ENCODE results near the gene HOXB5. TPM values are rescaled to one million over a fixed set of nuclear protein-coding genes. Genes with fewer than 3 reads are reported as not detected.

HOXB5 gene
- total RNA-seq, 1 donor from 2014 or later, result not detected

DNA sequence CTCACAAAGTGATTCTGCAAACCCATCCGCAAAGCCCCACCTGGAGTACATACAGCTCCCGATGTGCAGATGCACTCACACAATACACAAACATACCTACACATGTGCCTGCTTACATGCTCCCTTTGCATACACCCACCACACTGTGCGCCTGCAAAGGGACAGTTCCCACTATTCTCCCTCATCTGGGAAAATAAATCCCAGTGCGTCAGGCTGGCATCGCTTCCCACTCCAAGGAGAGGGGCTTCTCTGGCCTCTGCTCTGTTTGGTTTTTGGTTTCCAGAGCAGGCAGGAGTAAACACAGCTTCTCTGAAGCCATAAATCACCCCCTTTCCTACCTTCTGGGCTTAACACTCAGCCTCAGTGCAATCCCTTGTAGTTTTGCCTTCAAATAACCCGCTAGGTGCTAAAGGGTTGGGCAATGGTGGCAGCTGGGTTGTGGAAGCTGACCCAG, 30.2 kb downstream of the HOXB5 start:
- no peak for DNase-seq (ENCODE audit: low spot score)

DNA sequence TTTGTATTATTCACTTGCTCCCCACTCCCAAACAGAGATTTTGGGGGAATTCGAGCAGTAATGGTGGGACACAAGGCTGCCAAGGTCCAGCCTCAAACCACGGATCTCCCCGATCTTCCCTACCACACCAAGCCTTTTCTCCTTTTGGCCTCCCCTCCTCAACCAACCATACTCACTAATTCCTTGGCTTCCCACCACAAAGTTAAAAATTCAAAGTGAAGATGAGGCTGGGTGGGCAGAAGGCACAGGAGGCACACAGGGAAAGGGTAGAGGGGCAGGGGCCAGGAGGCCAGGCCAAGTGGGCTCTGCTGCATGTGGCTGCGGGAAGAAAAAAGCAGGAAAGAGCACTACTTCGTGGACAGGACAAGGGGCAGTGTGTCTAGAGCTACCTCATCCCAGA, 30.6 kb downstream of the HOXB5 start:
- DNase-seq (ENCODE audit: low spot score), result no peak

DNA sequence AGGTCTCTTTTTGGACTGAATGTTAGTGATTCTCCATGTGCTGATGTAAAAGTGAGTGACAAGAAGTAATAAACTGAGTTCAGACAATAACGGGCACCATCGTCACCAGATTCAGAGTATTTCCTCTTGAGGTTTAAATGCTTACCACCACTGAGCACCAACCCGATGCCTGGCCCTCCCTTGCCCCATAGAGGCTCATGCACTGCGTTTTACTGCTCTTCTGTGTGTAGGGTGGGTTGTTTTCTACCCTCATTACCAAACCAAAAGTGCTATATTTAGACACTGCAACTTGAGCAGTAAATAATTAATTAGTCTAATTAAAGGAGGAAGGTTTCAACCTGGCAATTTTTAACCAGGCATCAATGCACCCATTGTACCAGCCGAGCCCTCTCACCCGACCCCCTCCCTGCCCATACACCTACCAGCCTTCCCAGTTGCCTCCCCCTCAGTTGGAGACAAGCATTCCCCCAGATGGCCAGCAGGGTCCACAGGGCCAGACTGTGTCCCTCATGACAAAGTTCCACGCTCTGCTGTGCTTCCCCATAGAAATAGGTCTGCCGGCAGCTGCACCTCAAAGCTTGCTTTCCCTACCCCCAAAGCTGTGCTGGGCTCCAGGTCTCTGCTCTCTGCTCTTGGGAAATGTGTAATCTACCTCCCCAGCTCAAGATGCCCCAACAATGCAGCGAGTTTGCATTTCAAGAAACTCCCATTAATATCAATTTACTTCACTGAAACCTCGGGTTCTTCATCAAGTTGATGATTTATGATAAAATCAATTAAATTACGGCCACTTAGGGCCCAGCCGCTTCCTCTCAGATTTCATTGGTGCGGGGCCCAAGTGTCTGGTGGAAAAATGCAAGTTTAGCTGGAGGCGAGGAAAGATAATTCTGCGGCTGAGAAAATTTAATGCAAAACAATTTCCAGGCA, 31.4 kb downstream of the HOXB5 start:
- DNase-seq (ENCODE audit: low spot score), result no peak

DNA sequence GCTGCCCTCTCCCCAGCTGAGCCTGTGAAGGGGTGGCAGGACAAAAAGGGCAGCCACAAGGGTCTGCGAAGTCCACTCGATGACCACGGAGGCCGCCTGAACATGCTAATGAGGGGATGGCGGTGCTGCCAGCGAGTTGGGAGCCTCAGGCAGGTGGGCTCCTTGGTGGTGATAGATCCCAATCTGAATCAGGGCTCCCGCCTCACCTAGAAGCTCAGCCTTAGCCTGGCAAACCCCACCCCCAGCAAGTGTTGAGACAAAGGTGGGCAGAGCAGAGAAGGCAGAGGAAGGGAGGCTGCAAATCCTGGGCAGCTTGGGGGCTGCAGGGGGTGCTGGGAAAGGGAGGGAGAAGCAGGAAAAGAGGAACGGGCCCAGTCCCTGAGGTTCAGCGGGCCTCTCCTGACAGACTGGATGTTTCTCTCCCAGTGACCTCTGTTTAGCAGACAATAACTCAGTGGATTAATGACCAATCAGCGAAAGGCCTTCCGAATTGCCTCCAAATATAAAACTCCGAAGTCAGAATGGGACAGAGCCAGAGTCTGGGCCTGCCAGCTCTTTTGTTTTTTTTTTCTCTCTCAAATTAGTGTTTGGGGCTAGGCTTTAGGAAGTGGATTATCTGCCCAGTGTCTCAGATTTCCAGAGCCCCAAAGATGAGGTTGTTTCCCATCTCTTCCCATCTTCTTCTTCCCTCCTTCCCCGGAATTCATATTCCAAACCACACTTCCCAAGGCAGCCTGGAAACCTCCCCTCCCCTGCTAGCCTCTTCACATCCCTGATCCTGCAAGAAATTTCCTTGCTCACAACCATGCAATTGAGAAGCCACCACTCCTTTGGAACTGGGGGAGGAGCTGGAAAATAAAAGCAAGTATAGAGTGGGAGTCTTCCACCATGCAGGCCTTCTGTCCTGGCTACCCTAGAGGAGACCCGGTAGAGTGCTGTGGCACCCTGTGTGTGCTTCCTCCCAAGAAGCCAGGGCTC, 33.5 kb downstream of the HOXB5 start:
- DNase-seq (ENCODE audit: low spot score), result no peak

DNA sequence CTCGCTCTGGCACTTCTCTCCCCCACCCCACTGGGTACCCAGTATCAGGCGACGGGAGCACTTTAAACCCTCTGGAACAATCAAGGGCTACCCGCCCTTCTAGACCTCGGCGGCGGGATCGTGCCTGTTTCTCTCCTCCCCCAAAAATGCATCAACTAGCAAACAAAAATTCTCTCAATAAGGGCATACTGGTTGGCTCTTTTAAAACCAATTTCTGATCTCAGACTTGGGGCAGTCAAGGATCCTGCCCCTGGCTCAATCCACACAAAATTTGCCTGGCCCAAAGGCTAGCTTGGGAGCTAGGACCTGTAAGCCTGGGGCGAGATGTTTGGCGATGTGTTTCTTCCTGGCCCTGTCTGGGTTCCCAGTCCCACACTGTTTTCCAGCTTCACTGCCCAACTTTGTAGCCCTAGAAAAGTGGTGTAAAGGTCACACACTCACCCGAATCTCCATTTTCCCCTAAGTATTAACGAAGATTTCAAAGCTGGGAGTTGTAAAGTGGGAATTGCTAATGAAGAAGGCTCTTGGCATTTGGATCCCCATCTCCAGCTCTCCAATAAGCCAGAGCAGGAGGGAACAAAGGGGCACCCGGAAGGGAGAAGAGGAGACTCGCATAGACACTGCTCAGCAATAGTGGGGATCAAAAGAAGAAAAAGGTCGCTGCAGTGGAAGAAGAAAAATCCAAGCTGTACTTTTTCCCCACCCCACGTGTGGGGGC, 34.3 kb downstream of the HOXB5 start:
- no peak for DNase-seq (ENCODE audit: low spot score)

- DNase-seq (ENCODE audit: low spot score), result no peak
These were observed 34.8 kb downstream of the HOXB5 start for GRCh38 chr17:48558831-48559121.

DNA sequence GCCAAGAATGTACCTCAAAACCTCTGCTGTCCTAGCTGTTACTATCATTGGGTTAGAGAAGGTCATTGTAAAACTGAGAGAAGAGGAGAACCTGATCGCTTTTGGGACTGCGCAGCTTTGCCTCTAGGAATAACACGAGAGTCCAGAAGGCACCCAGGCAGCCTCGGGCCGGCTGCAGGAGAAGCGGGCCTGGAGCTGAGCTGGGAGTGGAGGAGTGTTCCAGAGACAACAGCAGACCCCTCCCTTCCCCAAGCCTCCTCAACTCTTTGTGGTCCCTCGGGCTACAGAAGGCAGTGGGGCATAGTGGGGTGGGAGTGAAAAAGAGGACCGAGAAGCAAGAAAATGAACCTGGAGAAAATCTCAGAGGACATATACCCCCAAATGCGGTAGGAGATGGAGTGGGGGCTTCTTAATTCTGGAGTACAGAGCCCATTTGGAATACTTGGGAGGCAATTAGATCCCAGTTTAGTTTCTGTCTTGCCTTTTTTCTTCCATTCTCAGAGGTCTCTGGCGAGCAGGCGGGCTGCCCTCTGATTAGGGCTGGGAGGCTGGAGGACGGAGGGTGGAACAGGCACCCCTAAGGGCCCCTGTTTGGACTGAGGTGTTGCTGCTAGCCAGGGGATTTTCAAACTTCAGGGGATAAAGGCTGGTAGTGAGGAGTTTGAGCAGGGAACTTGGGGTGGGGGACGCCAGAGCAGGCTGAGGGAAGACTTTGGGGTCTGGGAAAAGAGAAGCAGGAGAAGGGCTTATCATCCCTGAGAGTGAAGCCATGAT, 35.3 kb downstream of the HOXB5 start:
- no peak for DNase-seq (ENCODE audit: low spot score)

GRCh38 chr17:48556576-48557401, 36.8 kb downstream of the HOXB5 start:
- peak; percentile 72 for DNase-seq (ENCODE audit: low spot score)

DNA sequence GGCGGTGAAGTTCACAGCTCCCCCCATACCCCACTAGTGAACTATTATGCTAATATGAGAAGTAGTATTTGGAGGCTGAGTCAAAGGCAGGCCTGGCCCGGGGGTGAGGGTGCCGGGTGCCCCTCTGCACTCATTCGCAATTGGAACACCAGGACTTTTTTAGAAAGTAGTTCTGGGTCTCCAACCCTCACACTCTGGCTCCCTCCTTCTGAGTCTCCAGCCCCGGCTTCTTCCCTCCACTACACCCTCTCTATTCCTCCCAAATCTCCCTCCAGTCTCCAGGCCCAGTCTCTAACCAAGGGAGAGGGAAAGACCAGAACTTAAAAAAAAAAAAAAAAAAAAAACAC, 37.4 kb downstream of the HOXB5 start:
- DNase-seq (ENCODE audit: low spot score), result no peak

- peak; percentile 92 for DNase-seq (ENCODE audit: low spot score)
These were observed 38.0 kb downstream of the HOXB5 start for GRCh38 chr17:48555258-48556228.

GRCh38 chr17:48554412-48555257, 38.9 kb downstream of the HOXB5 start:
- no peak for DNase-seq (ENCODE audit: low spot score)

- DNase-seq (ENCODE audit: low spot score), result no peak
These were observed 39.8 kb downstream of the HOXB5 start for GRCh38 chr17:48553826-48554225.

- DNase-seq (ENCODE audit: low spot score), result no peak
These were observed 40.4 kb downstream of the HOXB5 start for GRCh38 chr17:48553190-48553547.

DNA sequence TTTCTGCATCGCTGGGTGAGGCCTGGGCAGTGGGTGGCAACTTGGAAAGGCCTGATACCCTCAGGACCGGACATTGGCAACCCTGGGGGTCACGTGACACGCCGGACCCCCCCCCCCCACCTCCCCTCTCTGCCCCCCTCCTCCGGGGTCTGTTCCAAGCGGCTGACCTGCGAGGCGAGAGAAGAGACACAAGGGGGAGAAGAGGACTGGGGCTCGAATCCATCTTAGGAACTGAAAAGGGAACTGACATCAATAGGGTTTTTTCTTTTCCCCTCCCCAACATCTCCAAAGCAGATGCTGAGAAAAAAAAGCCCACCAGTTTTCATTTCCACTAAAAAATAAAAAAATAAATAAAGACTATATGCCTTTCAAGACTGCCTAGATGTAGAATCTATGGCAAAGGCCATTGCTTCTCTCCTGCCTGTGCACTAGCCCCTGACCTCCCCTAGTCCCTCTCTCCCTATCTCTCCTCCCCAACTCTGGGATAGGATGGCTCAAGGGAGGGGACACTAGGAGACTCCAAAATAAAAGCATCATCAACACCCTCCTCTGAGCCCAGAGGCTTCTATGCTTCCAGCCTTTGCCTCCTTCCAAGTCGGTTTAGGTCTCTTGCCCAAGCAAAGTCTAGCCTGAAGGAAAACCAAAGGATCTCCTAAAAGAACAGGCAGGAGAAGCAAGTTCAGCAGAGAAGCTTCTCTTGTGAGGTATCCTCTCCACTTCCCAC, 41.0 kb downstream of the HOXB5 start:
- DNase-seq (ENCODE audit: low spot score), result no peak

- DNase-seq (ENCODE audit: low spot score), result no peak
These were observed 41.7 kb downstream of the HOXB5 start for GRCh38 chr17:48551596-48552465.

GRCh38 chr17:48551214-48551555, 42.4 kb downstream of the HOXB5 start:
- DNase-seq (ENCODE audit: low spot score), result no peak
